Measurements from ENCODE around the gene CIBAR2.

Gene CIBAR2

GRCh38 chr16:85101956-85102630 is 10.2 kb downstream of the CIBAR2 start:
- DNase-seq: no peak

GRCh38 chr16:85100265-85100664 is 12.0 kb downstream of the CIBAR2 start:
- no peak for DNase-seq

DNA sequence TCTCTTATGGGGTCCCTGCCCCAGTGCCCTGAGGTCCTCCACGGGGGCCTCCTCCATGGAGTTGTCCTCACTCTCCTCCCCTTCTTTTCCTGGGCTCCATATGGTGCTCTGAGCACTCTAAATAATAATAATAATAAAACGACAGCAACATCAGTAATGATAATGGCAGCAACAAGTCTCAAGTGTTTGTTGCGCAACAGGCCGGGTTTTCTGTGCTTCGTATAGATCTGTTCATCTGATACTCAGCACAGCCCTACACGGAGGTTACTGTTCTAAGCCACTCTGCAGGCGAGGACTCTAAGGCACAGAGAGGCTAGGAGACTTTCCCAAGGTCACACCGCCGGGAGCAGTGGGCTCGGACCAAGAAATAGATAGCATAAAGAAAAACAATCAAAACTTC is 13.7 kb downstream of the CIBAR2 start:
- DNase-seq: no peak

DNA sequence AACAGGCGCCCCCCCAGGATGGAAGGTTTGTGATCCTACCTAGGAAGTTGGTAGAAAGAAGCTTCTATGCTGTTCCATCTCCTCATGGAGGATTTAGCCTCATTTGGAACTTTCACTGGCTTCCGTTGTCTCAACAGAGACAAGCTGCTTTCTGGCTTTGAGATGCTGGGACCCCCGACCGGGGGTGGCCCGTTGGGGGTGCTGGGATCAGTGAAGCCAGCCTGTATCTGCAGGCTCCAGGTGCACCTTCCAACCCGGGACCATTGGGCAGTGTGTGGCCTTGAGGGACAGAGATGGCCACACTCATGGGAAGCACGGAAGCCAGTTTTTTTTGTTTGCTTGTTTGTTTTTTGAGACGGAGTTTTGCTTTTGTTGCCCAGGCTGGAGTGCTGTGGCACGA is 15.4 kb downstream of the CIBAR2 start:
- DNase-seq: no peak

DNA sequence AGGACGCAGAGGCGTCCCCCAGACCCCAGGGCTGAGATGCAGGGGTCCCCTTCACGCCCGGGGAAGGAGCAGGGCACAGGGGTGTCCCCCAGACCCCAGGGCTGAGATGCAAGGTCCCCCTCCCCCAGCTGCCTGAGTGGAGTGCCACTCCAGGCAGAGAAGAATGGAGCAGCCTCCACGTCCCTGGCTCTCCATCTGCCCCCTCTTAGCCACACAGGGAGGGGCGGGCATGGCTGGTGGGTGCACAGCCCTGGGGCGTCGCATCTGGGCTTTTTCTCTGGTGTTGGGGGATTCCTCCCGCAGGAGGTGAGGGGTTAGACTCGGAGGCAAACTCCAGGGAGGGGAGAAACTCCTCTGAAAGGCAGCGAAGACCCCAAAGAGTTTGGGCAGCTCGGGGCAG is 17.5 kb downstream of the CIBAR2 start:
- no peak for DNase-seq

DNA sequence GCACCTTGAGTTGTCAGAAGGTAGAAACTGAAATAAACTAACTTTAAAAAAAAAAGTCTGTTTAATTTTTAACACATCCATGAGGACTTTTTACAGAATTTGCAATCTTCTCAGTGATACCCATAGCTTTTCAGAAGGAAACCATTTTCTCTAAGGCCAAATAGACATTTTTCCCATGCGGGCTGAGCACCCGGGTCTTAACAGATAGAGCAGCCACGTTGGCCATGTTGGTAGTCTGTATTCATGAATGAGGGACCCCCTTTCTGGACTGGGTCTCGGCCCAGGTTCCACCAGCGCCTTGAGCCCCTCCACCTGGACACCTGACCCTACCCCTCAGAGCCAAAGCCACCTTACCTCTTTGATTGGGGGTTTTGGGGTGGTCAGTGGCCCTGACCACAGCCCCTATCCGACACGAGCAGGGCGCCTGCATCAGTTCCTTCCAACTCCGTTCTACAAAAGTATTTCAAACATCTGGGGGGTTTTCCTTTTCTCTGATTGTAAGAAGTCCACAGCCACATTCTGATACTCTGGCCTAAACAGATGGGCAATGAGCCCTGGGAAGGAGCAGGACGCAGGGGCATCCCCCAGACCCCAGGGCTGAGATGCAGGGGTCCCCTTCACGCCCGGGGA is 18.0 kb downstream of the CIBAR2 start:
- DNase-seq: no peak

DNA sequence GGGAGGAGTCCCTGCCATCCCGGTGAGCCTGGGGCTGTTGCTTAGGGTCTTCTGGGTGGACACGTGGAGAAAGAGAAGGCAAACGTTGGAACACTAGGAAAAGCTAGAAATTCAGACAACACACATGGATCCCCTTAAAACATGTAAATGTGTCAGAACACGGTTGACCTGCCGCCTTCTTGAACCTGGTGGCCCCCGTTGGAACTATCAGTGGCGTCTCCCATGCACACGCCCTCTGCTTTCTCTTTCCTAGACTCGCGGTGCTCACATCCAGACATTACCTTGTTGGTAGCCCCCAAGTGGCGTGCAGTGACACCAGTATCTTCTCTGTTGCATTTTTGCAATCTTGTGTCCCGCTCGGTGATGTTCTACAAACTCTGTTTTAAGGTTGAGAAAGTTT is 18.6 kb downstream of the CIBAR2 start:
- DNase-seq: no peak

DNA sequence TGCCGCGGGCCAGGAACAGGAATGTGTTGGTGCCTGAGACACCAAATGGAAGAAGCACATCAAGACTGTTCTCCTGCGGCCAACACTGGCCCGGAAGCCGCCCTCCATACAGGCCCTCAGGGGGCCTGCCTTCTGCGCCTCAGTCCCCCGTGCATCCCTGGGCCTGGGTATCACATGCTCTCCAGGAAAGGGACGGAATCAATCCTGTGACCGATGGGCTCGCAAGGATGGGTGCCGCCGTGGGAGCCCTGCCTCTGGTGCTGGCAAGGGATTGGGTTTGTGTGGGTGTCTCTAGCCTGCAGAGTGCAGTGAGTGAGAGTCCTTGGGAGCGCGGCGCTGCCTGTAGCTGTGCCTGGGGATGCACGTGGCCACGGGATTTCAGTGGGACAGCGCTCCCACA is 19.4 kb downstream of the CIBAR2 start:
- DNase-seq: no peak

DNA sequence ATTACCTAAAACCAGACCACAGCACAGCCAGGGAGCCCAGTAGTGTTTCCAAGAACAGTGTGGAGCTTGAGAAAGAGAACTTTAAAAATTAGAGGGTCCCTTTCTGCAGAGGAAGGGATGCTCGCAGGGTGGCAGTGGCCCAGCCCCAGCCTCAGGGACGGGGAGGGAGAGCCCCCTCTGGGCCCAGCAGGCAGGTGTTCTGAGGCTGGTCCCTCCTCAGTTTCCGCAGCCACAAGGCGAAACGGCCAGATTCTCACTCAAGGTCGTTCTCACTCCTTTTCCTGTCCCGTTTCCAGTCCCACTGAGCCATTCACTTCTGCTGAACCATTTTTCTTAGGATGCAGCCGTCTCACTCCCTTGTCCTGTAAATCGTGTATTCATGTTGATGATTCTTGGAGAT is 20.0 kb downstream of the CIBAR2 start:
- no peak for DNase-seq

DNA sequence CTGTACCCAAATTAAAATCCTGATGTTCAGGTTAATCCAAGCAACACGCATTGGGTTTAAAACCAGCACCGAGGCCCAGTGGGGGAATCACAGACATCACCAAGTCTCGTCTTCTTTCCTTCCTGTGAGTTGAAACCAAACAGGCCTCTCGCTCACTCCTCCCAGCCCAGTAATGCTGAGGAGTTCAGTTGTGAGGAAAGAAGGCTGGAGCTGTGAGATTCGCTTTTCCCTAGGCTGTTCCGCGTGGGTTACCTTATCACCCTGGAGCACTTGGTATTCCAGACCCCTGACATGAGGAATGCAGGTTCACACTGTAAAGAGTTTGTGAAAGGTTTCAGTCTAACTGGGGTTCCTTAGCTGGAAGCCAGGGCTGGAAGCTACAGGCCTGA is 20.8 kb downstream of the CIBAR2 start:
- DNase-seq: no peak

DNA sequence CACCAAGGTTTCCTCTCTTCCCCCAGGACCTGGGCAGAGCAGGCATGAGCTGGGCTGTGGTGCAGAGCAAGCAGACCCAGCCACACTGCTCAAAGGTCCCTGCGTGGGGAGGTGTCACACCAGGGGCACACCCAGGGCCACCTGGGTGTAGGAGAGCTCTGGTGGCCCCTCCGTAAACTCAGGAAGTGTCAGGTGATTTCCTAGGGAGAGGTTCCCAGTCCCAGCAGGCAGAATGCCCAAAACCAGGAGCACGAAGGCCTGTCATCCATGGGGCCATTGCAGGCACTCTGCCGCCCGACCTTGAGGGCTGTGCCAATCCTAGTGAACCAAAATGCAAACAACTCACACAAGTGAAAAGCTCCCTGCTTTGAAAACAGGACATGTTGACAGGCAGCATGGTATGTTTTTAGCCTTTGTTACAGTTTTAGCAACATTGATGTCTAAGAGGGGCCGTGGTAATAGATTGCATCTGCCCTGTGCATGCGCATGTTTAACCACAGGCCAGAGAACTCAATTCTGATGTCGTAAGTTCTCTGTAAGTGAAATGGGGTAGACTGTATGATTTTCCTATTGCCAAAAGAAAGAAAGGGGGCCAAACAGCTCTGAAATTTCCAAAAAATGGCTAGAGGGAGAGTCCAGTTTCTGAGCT is 21.3 kb downstream of the CIBAR2 start:
- DNase-seq: no peak

- DNase-seq: no peak
Measured at GRCh38 chr16:85090181-85090580, 22.1 kb downstream of the CIBAR2 start.

- DNase-seq: no peak
Measured at GRCh38 chr16:85089525-85089924, 22.7 kb downstream of the CIBAR2 start.

- DNase-seq: no peak
Measured at GRCh38 chr16:85088570-85089199, 23.6 kb downstream of the CIBAR2 start.

DNA sequence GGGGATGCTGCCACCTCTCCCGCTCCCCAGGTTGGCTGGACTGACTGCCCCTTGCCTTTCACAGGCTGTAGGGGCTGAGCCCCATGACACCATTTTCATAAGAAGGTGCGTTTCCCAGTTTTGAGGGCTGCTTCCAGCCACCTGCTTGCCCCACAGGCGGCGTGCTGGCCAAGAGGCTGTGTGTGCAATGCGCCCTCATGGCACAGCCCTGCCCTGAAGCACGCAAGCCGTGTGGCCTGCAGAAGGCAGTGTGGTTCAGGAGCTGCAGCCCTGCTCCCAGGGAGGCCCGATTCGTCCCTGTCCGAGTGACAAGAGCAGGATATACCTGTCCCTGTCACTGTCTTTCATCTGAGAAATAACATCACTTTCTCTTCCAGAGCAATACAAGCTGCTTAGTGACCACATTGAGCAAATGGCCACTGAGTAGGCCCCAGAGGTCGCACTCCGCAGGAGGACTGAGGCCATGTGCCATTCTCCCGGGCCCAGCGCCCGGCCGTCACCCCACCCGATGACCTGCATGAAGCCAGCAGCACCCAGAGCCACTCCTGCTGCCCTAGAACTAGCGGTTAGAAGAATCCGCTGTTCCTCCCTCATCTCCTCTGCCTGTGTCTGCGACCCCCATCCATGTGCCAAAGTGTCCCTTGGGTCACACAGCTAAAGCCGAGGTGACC is 24.2 kb downstream of the CIBAR2 start:
- no peak for DNase-seq

DNA sequence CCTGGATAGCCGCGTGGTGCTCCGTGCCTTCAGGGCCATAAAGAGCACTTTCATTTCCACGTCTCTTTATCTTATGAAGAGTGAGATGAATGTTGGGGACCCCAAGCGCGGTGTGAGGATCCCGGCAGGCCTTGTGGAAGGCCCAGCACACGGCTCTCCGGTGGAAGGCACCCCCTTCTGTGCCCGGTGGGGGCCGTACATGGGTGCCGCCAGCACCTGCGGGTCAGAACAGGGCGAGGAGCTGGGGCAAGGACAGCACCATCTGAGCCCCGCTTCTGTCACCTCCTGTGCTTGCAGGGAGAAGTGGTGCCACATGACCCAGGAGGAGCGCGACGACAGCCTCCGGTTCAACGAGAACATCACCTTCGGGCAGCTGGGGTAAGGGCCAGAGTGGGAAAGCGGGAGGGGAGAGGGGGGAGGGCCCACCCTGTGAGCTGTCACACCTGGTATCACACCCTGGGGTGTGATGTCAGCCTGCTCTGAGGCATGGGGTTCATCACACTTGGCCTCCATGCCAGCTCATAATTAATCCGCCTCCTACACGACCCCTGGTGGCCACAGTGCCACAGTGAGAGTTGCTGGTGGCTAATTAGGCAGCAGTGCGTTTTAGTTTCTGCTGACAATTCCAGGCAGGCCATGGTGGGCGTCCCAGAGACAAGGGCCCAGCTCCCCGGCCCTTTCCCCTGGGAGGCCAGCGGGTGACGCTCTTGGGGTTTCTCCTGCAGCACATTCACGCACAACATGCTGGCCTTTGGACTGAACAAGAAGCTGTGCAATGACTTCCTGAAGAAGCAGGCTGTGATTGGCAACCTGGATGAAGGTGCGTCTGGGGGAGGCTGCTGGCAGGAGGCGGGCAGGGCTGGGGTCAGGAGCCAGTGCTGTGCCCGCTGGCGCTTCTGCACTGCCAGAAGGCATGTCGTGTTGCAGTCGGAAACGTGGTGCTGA is 25.7 kb downstream of the CIBAR2 start:
- peak; percentile 74 for DNase-seq

- DNase-seq: no peak
Measured at GRCh38 chr16:85085721-85086120, 26.6 kb downstream of the CIBAR2 start.

GRCh38 chr16:85084841-85085510 is 27.3 kb downstream of the CIBAR2 start:
- no peak for DNase-seq

DNA sequence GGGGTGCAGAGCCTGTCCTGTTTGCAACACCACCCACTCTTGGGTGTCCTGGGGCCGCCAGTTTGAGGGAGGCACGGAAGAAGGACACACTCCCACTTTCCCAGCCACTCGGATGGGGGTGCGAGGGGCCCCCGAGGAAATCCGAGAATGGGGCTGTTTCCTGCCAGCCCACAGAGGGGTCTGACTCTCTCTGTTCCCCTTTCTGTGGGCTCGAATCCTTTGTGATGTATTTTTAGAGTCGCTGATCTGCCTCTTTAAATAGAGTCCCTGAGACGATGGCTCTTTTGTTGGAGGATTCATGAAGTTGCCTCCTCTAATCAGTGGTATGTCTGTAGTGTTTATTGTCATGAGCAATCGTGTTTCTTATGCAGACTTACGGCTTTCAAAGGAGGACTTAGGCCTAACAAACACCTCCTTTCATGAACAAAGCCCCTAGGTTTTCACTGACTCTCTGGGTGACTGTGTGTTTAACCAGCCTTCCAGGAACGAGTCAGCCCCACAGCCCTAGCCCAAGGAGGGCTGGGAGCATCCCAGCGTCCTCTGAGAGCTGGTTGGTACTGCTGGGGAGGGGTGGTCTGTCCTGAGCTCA is 29.1 kb downstream of the CIBAR2 start:
- no peak for DNase-seq

- no peak for DNase-seq
Measured at GRCh38 chr16:85082173-85083050, 29.9 kb downstream of the CIBAR2 start.
